Ramos (cell line): ENCODE measurements around the gene PXYLP1.

ENCODE experiments used
- in situ Hi-C: fragments of 300-500 bp; cut with MboI; formaldehyde crosslinking; loops from one replicate; pipeline ENCODE4 v1.14.3; 2022; ENCODE audit warnings: low sequenced_read_pairs; ENCODE audit not compliant: unreplicated experiment

PXYLP1 gene

GRCh38 chr3:141288336-141288990, 56.8 kb downstream of the PXYLP1 start:
- in situ Hi-C loops: no loop called here

GRCh38 chr3:141289228-141289772, 57.7 kb downstream of the PXYLP1 start:
- in situ Hi-C loops: no loop called here

GRCh38 chr3:141291559-141292355, 60.1 kb downstream of the PXYLP1 start:
- in situ Hi-C loops: no loop called here

- in situ Hi-C loops: no loop called here
Measured at GRCh38 chr3:141292356-141293058, 60.9 kb downstream of the PXYLP1 start.

GRCh38 chr3:141294301-141294700, 62.7 kb downstream of the PXYLP1 start:
- in situ Hi-C loops: no loop called here

- in situ Hi-C loops: no loop called here
Measured at GRCh38 chr3:141294848-141295247, 63.2 kb downstream of the PXYLP1 start.

GRCh38 chr3:141300426-141300825, 68.8 kb downstream of the PXYLP1 start:
- in situ Hi-C loops: loop anchor here (25.0 kb wide), 1 partner anchor 262 kb away; no protein-coding TSS in a partner anchor

GRCh38 chr3:141302364-141303141, 70.9 kb downstream of the PXYLP1 start:
- in situ Hi-C loops: loop anchor here (25.0 kb wide), 1 partner anchor 260 kb away; no protein-coding TSS in a partner anchor

- in situ Hi-C loops: loop anchor here (25.0 kb wide), 1 partner anchor 259 kb away; no protein-coding TSS in a partner anchor
Measured at GRCh38 chr3:141303481-141304223, 72.0 kb downstream of the PXYLP1 start.

- in situ Hi-C loops: loop anchor here (5.0 to 25.0 kb wide), 2 partner anchors 147 to 257 kb away; no protein-coding TSS in a partner anchor
Measured at GRCh38 chr3:141305436-141305835, 73.8 kb downstream of the PXYLP1 start.

GRCh38 chr3:141306276-141306675, 74.7 kb downstream of the PXYLP1 start:
- in situ Hi-C loops: loop anchor here (5.0 to 25.0 kb wide), 2 partner anchors 146 to 256 kb away; no protein-coding TSS in a partner anchor

- in situ Hi-C loops: loop anchor here (5.0 to 25.0 kb wide), 2 partner anchors 145 to 255 kb away; no protein-coding TSS in a partner anchor
Measured at GRCh38 chr3:141306922-141307321, 75.3 kb downstream of the PXYLP1 start.

GRCh38 chr3:141307351-141308059, 75.9 kb downstream of the PXYLP1 start:
- in situ Hi-C loops: loop anchor here (5.0 to 25.0 kb wide), 2 partner anchors 145 to 255 kb away; no protein-coding TSS in a partner anchor

- in situ Hi-C loops: loop anchor here (5.0 to 25.0 kb wide), 2 partner anchors 144 to 254 kb away; no protein-coding TSS in a partner anchor
Measured at GRCh38 chr3:141308588-141309218, 77.1 kb downstream of the PXYLP1 start.

- in situ Hi-C loops: loop anchor here (25.0 kb wide), 1 partner anchor 251 kb away; no protein-coding TSS in a partner anchor
Measured at GRCh38 chr3:141311170-141311495, 79.5 kb downstream of the PXYLP1 start.

GRCh38 chr3:141311496-141312353, 80.1 kb downstream of the PXYLP1 start:
- in situ Hi-C loops: loop anchor here (25.0 kb wide), 1 partner anchor 251 kb away; no protein-coding TSS in a partner anchor
